Stomach (tissue), 4 donors: ENCODE measurements around the gene E4F1.

Experiments
- CTCF ChIP-seq, 7 experiments: fragments of 450-650 bp in 4 of 7; fragments of 200-600 bp in 3 of 7; sonication (generic) in 3 of 7; IDR thresholded peaks; one replicate each; pipeline ENCODE4 v1.5.1; 2016 to 2019; ENCODE audit warnings: antibody characterized with exemption in 7 of 7, control low read depth in 2 of 7, mild to moderate bottlenecking in 1 of 7
- EP300 ChIP-seq: sonication (generic); formaldehyde crosslinking; IDR thresholded peaks from one replicate; pipeline ENCODE4 v1.6.1; 2017; ENCODE audit warnings: antibody characterized with exemption
- POLR2A ChIP-seq, 4 donors: fragments of 450-650 bp; IDR thresholded peaks; one replicate each; pipeline ENCODE4 v1.6.1; 2016; ENCODE audit warnings: antibody characterized with exemption in 4 of 4, control low read depth in 2 of 4, mild to moderate bottlenecking in 1 of 4, moderate library complexity in 1 of 4
- POLR2AphosphoS5 ChIP-seq, 3 donors: sonication (generic); formaldehyde crosslinking; IDR thresholded peaks; one replicate each; pipeline ENCODE4 v1.6.1; 2016; ENCODE audit warnings: antibody characterized with exemption in 3 of 3

DNA sequence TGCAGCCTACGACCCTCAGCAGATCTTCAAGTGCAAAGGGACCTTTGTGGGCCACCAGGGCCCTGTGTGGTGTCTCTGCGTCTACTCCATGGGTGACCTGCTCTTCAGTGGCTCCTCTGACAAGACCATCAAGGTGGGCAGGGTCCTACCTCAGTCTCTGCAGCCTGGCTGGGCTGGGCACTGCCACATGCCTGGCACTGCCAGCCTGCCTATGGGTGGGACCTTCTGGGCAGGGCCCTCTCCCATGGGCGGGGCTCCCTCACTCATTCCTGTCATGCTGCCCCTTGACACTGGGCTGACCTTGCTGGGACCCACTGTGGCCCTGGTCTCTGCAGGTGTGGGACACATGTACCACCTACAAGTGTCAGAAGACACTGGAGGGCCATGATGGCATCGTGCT lies 49.5 kb upstream of the E4F1 start:
- TF ChIP-seq POLR2A (IDR thresholded peaks at IDR 0.05) (no peak), POLR2AphosphoS5 (IDR thresholded peaks at IDR 0.05) (no peak), CTCF (IDR thresholded peaks at IDR 0.05) (no peak), EP300 (no peak)
